Fibroblast of villous mesenchyme (primary cell): ENCODE measurements around the gene PDIA4. TPM values are rescaled to one million over a fixed set of nuclear protein-coding genes. Genes with fewer than 3 reads are reported as not detected.

Experiments used
- DNase-seq: peaks from one replicate; pipeline ENCODE4 v3.0.0-alpha.2; 2010; ENCODE audit warnings: low read depth
- H3K4me3 ChIP-seq: 2 replicates; pipeline ENCODE4 v1.5.1; 2011; ENCODE audit warnings: low read depth, mild to moderate bottlenecking, low read length
- CTCF ChIP-seq: IDR thresholded peaks from 2 replicates; pipeline ENCODE4 v1.5.1; 2012; ENCODE audit warnings: low read depth, mild to moderate bottlenecking, low read length; ENCODE audit not compliant: insufficient read depth
- total RNA-seq: library from RNA; depleted of rRNA; stranded (reverse); fragments of >200 nt; gene quantifications from 2 replicates; pipeline ENCODE4 v1.2.3, GENCODE V29; 2012

PDIA4 gene
- total RNA-seq, 1 donor = 358 TPM

- no peak for DNase-seq
- no peak overlapping the region for H3K4me3 ChIP-seq
- TF ChIP-seq CTCF = no peak
These were observed 55.0 kb downstream of the PDIA4 start for GRCh38 chr7:148973256-148973655.

- no peak for DNase-seq
- H3K4me3 ChIP-seq = no peak overlapping the region
- no peak for TF ChIP-seq CTCF
These were observed 55.9 kb downstream of the PDIA4 start for GRCh38 chr7:148972375-148972774.

- no peak for TF ChIP-seq CTCF
- H3K4me3 ChIP-seq = no peak overlapping the region
- DNase-seq = no peak
These were observed 60.7 kb downstream of the PDIA4 start for GRCh38 chr7:148967602-148968001.

- TF ChIP-seq CTCF = no peak
- no peak for DNase-seq
- peak overlapping the region; percentile 53 for H3K4me3 ChIP-seq
These were observed 61.3 kb downstream of the PDIA4 start for GRCh38 chr7:148967032-148967372.

GRCh38 chr7:148964483-148965267 is 63.6 kb downstream of the PDIA4 start:
- no peak for DNase-seq
- peak overlapping the region; percentile 76 for H3K4me3 ChIP-seq
- no peak for TF ChIP-seq CTCF

DNA sequence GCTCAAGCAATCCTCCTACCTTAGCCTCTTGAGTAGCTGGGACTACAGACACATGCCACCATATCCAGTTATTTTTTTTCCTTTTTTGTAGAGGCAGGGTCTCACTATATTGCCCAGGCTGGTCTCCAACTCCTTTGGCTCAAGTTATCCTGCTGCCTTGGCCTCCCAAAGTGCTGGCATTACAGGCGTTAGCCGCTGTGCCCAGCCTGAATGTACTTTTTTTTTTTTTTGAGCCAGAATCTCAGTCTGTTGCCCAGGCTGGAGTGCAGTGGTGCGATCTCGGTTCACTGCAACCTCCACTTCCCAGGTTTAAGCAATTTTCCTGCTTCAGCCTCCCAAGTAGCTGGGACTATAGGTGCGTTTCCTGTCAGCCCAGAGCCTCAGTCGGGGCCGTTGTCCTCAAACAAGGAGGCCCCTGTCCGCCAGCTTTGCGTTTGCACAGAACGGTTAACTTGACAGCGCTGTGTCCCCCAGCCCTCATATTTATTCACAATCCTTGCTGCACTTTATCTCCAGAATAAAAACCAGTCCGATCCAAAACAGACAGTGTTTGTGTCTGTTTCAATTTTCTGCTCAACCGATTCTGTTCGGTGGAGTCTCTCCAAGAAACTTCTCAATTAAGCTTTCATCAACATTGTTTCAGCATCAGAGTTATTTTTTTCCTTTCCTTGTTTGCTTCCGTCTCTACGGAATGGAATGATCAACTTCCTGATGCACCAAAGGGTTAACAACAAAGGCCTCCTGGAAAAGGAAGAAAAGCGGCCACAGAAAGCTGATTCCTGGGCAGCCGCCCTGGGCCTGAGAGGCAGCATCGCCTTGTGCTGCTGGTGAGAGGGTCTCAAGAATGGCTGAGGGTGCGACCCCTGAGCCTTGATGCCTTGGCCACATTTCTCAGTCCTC is 64.5 kb downstream of the PDIA4 start:
- peak; percentile 11 for DNase-seq
- TF ChIP-seq CTCF = no peak
- peak overlapping the region; percentile 76 for H3K4me3 ChIP-seq
